GM18951 (cell line): ENCODE results near the gene COL6A2.
"Not testable (repeated sequence)": the region's sequence is repeated elsewhere in the genome, so short reads cannot be mapped to it uniquely, and the experiment has no call there.

Source experiments
- POLR2A ChIP-seq: IDR thresholded peaks from 4 replicates; pipeline ENCODE4 v1.6.1; 2011; ENCODE audit warnings: mild to moderate bottlenecking; ENCODE audit not compliant: insufficient read length, insufficient read depth; ENCODE audit errors: extremely low read depth
- in situ Hi-C: fragments of 300-500 bp; cut with MboI; formaldehyde crosslinking; loops from one replicate; pipeline ENCODE4 v1.12.0; 2022; ENCODE audit warnings: low sequenced_read_pairs, mixed read lengths, inconsistent platforms; ENCODE audit not compliant: unreplicated experiment

The COL6A2 gene

DNA sequence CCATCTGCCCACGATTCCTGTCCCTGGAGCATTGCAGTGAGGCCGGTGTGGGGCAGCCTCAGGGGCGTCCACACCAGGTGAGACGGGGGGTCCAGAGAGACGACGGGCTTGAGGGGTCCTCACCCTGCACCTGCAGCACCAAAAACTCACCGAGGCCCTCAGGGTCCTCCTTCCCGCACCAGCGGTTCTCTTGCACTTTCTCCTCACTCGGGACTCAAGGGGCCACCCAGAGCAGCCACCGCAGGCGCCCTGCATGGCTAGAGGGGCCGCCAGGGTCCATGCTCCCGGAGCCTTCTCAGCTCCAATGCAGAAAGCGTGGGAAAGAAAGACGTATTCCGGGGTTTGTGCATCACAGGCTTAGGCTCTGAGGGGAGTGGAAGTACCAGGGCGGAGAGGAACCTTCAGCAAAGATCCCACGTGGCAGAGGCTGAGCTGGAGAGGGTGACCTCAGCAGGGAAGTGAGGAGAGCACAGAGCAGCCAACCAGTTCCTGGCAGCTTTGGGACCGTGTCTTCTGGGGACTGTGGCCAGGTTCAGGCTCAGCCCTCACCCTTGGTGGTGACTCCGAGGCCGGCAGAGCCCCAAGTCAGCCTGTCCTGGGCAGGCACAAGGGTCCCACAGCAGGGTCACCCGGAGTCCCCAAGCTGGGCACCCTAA lies 19.5 kb upstream of the COL6A2 start:
- in situ Hi-C loops = no loop called here
- no peak for TF ChIP-seq POLR2A

DNA sequence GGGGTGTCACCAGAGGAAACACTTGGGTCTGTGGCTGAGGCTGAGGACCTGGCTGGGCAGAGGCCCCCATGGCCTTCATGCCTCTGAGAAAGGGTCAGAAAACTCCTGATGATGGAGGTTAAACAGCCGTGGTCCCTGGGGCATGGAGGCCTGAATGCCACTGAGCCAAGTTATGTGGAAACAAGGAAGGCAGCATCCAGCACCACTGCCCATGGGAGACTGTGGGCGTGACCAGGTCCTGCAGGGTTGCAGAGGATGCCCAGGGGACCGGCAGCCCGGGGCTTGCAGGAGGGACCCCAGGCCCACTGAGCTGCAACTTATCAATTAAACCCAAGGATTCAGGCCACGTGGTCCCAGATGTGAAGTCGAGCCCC lies 18.9 kb upstream of the COL6A2 start:
- in situ Hi-C loops = no loop called here
- no peak for TF ChIP-seq POLR2A

GRCh38 chr21:46079352-46080170 lies 18.4 kb upstream of the COL6A2 start:
- TF ChIP-seq POLR2A = no peak

GRCh38 chr21:46080171-46081021 lies 17.5 kb upstream of the COL6A2 start:
- in situ Hi-C loops = no loop called here
- TF ChIP-seq POLR2A = no peak

More at GRCh38 chr21:46079352-46080170, 18.4 kb upstream of the COL6A2 start:
- in situ Hi-C loops = no loop called here

DNA sequence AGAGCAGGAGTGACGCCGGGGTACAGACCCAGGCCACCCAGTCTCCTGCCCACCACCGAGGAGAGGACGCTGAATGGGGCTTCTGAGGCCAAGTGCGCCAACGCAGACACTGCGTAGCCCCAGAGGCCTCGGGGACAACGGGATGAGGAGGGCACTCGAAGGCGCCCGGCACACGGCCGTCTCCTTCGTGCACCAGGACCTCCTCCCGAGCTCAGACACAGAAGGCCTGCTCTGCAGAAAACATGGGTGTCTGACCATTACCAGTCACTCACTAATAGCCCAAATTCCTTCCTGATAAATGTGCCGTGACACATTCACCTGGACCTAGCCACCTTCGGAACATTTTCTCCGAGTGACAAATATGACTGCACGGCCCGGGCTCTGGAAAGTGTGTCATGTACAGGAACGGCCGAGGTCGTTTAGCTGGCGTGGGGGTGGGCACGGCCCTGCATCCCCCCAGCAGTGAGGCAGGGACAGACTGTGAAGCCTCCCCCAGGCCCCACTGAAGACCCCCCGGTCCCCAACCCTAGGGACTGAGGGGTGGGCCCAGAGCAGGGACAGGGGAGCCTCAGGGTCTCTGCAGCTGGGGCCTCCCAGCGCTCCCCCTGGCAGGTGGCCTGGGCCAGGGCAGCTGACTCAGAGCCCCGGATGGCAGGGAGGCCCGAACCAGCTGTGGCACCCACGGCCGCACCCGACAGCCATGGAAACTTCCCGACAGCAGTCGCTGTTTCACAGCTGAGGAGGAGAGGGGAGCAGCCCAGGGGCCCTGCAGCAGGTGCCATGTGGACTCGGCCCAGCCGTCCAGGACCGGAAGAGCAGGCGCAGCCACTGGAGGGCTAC lies 16.7 kb upstream of the COL6A2 start:
- no peak for TF ChIP-seq POLR2A
- in situ Hi-C loops = no loop called here

DNA sequence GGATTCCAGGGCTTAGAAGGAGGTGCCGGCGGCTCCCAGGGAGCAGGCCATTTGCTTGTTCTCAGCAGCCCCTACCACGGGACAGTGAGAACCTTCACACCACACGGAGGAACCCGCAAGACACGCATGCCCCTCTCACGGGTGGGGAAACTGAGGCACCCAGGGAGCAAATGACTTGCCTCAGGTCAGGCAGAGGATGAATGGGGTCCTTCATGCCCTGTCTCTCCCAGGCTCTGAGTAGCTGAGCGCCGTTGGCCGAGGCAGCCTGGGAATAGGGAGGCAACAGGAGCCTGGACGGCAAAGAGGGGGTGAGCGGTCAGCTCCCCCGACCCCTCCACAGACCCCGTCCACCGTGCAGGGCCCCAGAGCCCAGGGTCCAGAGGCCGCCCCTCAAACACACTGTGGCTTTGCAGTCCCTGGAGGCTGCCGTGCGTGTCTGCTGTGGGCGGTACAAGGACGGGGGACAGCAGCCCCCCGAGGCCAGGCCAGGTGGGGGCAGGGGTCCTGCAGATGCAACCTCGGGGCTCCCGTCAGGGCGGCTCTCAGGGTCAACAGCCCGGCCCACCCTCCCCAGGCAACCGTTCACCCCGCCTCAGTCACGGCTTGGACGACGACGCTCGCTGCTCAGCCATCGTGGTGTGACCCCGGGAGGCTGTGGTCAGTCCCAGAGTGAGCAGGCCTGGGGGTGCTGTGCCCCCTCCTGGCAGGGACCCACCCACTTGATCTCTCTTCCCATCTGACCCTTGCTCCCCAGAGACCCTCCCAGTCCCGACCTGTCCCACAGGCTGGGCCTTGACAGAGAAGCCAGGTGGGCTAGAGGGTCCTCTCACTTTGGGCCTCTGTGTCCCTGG lies 15.8 kb upstream of the COL6A2 start:
- TF ChIP-seq POLR2A = no peak
- in situ Hi-C loops = no loop called here

DNA sequence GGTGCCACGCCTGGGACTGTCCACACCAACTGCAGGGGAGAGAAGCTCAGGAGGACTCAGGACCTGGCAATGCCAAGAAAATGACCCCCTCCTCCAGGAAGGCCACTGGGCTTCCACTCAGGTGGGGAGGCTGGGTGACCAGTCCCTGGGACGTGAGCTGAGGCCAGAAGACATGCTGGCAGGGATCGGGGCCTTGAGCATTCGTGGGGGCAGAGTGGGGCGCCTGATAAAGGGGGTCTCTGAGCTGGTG lies 15.3 kb upstream of the COL6A2 start:
- no peak for TF ChIP-seq POLR2A
- in situ Hi-C loops = no loop called here

GRCh38 chr21:46082963-46083790 lies 14.7 kb upstream of the COL6A2 start:
- TF ChIP-seq POLR2A = no peak
- in situ Hi-C loops = no loop called here

DNA sequence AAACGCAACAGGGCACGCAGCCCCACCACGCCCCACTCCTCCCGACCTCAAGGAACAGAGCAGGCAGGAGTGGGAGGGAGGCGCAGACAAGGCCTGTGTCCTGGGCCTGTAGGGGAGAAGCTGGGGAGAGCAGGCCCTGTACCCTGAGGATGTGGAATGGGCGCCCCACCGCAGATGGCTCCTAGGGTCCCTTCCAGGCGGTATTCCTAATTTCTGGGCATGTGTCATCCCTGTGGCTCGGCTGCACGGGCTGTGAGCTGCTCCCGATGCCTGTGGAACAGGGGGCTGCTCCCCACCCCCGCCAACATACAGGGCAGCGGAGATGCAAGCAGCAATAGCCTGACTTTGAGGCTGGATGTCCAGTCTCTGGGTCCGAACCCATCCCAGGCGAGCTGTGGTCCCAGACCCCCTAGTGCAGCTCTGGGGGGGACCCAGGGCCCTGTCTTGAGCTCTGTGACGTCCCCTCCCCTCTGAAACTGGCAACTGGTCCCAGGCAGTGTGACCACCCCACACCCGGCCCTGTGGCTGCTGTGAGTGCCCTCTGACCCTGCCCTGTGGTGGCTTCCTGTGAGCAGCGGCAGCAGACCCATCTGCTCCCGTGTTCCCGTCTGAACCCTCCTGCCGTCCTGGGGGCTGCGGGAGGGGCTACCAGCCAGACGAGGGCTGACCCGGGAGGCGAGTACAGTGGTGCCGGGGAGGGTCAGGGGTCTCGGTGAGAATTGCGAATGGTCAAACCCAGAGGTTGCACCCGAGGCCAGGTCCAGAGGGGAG lies 13.9 kb upstream of the COL6A2 start:
- no peak for TF ChIP-seq POLR2A
- in situ Hi-C loops = no loop called here

GRCh38 chr21:46084709-46085108 lies 13.2 kb upstream of the COL6A2 start:
- no peak for TF ChIP-seq POLR2A
- in situ Hi-C loops = no loop called here

DNA sequence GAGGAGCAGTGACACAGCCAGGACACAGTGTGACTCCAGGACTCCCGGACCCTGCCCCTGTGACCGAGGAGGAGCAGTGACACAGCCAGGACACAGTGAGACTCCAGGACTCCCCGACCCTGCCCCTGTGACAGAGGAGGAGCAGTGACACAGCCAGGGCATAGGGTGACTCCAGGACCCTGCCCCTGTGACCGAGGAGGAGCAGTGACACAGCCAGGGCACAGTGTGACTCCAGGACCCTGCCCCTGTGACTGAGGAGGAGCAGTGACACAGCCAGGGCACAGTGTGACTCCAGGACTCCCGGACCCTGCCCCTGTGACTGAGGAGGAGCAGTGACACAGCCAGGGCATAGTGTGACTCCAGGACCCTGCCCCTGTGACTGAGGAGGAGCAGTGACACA lies 12.7 kb upstream of the COL6A2 start:
- in situ Hi-C loops = not testable (repeated sequence)
